Raji (cell line): ENCODE data around the gene DAZAP1.

Experiments
- POLR2A ChIP-seq: IDR thresholded peaks from 2 replicates; pipeline ENCODE4 v1.6.1; 2011; ENCODE audit warnings: low read depth, low read length, control low read depth; ENCODE audit not compliant: insufficient read depth

The DAZAP1 gene

DNA sequence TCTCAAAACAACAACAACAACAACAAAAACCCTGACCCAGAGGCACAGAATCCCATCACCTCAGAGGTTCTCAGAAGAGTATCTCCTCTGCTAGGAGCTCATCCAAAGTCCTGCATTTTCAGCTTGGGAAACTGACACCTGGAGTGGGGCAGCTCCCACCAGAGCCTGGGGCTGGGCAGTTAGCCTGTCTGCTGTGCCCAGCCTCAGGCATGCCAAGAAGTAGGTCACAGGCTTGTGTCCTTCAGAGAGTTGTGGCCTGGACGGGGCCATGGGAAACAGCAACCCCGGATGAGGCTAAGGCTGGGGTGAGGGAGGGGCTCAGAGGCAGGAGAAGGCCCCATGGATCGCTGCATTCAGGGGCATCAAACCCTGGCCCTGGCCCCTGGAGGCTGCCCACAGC is 21.6 kb upstream of the DAZAP1 start:
- TF ChIP-seq POLR2A: no peak

DNA sequence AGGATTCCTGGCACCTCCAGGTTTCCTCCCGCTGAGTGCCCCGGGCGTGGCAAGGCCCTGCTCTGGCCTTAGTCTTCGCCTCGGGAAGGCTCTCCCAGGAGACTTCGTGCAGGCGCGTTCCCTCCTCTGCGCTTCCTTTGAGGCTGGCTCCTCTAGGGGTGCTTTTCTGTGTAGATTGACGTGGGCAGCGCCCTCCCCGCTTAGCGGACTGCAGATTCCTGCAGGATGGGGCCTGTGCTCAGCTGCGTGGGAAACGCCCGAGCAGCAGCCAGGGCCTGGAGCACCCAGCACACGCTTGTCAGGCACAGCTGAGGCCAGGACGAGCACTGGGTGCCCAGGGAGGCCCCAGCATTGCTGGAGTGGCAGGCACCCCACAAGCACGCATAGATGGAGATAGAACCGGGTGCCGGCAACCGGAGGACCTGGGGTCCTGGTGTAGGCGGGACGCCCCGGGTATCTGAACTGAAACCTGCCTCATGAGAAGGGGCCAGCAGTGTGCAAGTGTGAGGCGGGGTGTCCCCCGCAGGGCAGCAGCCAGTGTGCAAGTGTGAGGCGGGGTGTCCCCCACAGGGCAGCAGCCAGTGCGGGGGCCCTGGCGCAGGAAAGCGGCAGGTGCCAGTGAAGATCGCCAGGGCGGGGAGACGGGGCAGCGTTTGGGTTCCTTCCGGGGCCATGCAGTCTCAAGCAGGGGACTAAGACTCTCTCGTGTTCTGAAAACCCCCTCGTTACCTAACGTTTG is 20.3 kb upstream of the DAZAP1 start:
- TF ChIP-seq POLR2A: no peak

DNA sequence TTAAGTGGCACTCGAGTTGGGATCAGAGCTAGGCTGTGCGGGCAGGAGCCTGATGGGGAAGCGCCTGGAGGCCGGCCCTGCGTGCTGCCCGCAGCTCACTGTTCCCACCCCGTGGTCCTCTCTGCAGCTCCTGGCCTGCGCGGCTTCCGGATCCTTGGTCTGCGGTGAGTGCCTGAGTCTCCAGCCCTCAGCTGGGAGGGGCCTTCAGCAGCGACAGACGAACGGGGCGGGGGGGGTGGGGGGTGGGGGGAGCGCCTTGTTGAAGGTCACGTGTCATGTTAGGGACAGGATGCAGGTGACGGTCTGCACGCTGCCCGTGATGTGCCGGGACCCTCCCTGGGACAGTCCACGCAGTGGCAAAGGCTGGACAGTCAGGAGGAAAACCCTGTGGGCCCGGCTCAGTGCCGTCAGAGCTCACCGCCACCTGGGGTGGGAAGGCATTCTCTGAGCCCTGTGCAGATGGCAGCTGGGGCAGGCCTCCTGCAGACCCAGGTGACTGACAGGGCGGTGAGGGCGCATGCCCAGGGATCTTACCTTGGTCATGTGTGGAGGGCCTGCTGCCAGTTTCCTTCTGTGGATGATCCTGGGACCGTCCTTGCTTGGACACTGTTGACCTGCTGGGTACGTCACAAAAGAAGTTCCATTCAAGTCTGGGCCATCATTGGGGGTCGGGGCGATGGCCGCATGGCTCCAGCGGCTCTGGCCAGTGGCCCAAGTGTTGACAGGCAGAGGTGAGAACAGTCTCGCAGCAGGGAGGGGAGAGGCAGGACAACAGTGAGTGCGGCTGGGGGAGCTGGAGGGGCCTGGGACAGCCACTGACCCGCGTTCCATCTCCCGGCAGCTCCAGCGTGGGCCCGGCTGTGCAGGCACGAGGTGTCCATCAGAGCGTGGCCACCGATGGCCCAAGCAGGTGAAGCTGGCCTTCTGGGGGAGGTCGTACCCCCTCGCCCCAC is 19.4 kb upstream of the DAZAP1 start:
- TF ChIP-seq POLR2A: no peak

DNA sequence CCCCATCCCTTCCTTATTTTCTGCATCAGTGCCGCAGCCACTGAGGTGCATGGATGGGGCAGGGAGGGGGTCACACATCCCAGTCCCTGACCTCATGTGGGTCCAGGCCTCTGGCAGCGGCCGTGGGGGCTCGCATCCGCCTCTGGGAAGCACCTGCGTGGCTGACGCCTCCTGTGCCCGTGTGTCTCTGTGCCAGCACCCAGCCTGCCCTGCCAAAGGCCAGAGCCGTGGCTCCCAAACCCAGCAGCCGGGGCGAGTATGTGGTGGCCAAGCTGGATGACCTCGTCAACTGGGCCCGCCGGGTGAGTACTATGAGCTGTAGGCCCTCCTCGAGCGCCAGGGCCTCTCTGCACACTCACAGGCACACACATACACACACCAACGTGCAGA is 18.8 kb upstream of the DAZAP1 start:
- TF ChIP-seq POLR2A: no peak

DNA sequence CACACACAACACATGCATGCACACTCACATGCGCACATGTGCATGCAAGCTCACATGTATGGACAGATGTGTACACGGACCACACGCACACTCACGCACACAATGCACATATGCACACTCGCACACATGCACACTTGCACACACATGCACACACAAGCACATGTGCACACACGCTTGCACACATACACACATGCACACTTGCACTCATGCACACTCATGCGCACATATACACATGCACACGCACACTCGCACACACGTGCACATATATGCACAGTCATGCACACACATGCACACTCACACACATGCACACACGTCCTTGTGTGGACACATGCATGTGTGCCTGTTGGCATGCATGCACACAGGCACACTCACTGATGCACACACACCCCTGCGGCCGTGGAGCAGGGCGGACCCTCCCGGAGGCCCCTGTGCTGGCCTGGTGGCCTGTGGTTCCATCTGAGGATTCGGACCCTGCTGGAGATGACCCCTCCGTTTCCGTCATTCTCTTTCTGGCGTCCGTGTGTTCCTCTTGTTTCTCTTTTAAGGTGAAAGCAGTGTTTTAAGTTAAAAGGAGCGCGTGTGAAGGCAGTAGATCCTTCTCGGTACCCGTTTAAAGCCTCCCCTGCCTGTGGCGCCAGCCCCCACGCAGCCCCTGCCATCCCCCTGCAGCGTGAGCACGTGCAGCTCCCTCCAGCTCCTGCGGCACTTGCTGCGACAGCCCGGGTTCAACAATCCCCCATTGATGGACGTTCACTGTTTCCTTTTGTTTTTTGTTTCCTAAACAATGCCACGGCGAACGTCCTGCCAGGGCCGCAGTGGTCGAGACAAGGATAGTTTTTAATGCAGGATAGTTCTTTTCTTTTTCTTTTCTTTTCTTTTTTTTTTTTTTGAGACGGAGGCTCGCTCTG is 18.1 kb upstream of the DAZAP1 start:
- no peak for TF ChIP-seq POLR2A

DNA sequence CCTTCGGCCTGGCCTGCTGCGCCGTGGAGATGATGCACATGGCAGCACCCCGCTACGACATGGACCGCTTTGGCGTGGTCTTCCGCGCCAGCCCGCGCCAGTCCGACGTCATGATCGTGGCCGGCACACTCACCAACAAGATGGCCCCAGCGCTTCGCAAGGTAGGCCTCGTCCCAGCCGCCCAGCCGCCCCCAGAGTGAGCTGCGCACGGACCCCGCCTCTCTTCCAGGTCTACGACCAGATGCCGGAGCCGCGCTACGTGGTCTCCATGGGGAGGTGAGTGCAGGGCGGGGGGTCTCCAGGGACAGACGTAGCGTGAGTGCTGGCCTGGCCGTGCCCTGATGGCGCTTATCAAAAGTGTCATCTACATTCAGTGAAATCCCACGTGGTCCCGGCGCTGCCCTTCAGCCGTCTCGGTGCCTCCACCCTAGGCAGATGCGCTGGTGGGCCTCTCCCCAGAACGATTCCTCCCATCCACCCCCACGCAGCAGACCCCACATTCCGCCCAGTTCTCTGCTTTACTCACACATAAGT is 16.4 kb upstream of the DAZAP1 start:
- no peak for TF ChIP-seq POLR2A

DNA sequence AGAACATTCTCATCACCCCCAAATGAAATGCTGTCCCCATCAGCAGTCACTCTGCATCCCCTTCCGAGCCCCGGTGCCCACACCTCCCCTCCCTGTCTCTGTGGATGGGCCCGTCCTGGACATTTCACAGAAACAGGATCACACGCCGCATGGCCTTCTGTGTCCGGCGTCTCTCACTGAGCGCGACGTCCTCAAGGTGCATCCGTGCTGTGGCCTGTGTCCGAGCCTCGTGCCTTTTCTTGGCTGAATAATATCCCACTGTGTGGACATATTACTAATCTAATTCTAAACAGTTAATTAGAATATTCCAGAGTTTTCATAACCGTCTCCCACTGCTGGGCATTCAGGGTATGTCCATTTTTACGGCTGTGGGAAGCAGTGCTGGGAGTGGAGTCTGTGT is 15.0 kb upstream of the DAZAP1 start:
- no peak for TF ChIP-seq POLR2A

DNA sequence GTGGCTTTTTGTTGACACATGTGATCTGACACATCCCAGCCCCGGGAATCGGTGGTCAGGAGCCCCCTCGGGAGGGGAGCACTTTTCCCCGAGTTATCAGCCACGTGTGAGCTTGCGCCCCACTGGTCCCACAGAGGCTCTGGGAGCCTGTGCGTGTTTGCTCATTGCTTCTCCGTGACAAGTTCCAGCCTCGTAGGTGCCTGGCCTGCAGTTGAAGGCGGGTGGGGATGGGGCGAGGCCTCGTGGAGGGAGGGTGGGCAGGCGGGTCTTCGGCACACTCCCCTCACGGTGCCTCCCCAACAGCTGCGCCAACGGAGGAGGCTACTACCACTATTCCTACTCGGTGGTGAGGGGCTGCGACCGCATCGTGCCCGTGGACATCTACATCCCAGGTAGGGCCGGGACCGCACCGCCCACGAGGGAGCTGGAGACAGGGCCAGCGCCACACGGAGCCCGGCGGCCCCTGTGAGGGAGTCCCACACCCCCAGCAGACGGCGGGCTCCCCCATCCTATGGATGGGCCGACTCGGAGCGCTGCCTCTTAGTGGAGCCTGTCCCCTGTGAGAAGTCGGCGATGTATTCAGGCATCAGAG is 14.4 kb upstream of the DAZAP1 start:
- no peak for TF ChIP-seq POLR2A

DNA sequence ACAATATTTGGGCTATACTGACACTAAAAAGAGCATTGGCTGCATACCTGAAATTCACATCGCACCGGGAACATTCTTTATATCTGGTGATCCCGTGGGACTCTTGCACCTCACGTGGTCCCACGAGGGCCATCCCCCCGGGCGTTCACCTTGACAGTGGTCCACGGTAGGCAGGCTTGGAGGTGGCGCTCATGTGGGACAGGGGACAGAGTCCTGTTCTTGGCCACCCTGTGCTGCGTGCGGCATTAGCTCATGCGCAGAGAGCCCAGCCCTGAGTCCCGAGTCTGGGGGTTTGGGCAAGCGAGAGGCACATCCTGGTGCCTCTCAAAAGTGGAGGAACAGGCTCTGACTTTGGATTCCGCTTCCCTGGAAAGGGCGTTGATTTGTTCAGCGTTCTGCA is 13.5 kb upstream of the DAZAP1 start:
- TF ChIP-seq POLR2A: no peak

DNA sequence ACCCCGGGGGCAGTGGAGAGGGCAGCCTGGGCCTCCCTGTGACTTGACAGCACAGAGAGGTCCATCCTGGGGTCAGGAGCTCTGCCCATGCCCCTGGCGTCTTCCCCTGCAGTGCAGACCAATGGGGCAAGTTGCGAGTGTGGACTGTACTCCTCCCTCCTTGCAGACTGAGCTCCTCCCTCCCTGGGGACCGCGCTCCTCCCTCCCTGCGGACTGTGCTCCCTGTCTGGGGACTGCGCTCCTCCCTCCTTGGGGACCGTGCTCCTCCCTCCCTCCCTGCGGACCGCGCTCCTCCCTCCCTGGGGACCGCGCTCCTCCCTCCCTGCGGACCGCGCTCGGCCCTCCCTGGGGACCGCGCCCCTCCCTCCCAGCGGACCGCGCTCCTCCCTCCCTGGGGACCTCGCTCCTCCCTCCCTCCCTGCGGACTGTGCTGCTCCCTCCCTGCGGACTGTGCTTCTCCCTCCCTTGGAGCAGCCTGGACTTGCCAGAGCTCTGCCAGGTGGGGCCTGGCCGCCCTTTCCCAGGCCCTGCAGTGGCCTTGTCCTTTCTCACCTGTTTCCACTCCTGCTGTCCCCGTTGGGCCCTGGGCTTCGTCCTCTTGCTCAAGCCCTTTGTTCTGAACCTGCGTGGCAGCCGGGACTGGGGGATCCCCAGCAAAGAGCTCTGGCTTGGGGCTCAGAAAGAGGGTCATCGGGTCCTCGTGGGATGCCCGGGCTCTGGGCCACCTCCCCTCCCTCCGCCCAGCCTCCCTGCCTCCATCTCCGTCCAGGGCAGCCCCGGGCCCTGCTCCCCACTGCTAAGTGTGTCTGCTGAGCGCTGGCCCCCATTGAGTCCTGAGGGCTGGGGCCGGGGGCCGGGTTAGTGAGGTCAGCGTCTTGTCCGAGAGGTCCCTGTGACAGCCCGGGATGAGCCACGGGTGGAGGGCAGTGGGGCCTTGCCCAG is 12.9 kb upstream of the DAZAP1 start:
- no peak for TF ChIP-seq POLR2A

DNA sequence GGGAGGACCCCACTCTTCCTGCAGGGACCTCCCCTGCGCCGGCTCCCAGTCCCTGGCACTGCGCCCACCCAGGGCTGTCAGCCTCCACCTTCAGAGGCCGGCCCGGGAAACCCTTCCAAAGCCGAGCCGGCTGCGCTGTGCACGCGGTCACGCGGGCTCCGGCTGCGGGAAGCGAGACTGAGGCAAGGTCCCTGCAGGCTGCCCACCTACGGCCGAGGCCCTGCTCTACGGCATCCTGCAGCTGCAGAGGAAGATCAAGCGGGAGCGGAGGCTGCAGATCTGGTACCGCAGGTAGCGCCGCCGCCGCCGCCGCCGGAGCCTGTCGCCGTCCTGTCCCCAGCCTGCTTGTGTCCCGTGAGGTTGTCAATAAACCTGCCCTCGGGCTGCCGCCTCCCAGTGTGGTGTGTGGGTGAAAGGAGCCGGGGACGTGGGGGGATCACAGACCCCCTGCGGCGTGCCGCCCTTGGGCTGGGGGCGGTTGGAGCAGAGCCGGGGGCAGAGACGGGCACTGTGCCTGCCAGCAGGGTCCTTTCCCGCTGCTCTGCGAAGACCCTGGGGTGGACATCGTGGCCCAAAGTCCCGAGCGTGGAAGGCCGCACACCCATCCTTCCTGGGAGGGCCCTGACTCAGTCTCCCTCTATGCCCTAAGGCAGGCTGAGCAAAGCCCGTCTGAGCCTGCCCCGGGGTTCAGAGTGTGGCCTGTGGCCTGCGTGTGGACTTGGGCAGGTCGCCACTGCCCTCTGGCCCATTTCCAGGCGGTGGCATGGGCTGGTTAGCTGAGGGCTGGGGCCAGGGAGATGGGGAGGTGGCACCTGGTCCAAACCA is 12.0 kb upstream of the DAZAP1 start:
- no peak for TF ChIP-seq POLR2A

DNA sequence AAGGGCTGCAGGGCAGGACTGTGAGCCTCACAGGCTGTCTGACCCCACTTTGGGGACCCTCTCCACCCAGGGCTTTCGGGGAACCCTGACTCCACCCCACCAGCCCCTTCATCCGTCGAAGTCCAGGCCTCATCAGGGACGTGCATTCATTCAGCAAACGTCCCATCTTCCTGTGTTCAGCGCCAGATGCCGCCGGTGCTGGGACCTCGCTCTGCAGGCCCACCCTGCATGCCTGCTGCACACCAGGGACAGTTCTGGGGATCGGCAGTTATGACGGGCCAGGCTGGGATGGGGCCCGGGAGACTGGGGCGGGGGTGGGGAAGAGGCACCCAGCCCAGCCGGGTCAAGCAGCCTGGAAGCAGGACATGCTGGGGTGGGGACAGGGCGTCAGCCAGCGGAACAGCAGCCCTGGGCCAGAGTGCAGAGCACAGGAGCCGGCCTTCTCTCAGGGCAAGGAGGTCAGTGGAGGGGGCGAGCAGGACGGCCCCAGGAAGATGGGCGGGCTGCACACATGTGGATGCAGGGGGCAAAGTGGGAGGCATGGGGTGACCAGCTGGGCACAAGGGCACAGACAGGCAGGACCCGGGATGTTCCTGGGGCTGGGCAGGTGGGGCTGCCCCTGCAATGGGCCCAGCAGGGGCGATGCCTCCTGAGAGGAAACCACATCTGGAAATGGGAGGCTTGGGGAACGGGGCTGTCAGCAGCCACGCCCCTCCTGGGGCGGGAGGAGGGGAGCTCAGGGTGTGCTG is 11.2 kb upstream of the DAZAP1 start:
- TF ChIP-seq POLR2A: no peak
